Inflammatory macrophage (primary cell): Measurements from ENCODE around the gene DPF1.
"Not testable (repeated sequence)": the region's sequence is repeated elsewhere in the genome, so short reads cannot be mapped to it uniquely, and the experiment has no call there.

Experiments
- DNase-seq, 2 donors: peaks; one replicate each; pipeline ENCODE4 v3.0.0-alpha.2; 2020 to 2022
- total RNA-seq, 18 experiments: gene quantifications; one replicate each; lab custom pipeline; 2026; ENCODE audit warnings: mixed read lengths in 6 of 18, inconsistent platforms in 2 of 18; lab: John Stamatoyannopoulos, UW

DPF1 gene
- 0 to 0.21 (median 0.03) reads per million in 18 experiments for total RNA-seq

DNA sequence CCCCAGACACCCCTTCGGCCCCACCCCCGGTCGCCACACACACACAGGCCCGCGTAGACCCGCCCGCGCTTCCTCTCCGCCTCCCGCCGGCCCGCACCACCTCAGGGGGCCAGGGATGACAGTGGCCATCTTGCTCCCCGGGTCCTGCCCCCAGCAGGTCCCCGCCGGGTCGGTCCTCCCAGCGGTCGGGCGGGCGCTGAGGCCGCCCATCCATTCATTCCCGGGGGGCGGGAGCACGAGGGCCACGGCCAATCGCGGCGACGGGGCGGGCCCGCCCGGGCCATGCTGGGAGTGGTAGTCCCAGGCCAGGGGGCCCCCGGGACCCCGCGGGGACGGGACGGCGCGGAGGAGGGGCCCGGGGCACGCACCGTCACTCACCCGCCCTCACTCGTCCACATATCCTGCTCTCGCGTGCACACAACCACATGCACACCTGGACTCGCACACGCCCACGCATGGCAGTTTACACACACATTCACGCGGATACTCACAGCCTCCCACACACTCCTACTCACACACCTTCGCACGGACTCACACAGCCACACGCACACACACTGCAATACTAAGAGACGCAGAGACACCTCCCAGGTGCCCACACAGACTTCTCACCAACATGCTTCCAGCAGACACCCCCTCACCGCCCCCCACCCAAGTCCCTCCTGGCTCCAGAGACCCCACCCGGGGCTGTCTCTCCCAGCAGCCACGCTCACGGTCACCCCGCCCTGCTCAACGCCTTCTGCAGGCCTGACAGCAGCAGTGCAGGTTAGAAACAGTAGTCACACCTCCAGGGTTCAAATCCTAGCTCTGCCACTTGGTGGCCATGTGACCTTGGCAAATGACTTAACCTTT is at the start of gene DPF1:
Gene DPF1 (minus strand): TSS at position 209 of the 849 bp plus-strand sequence. CDS start 80 bp downstream, at position 129.
- DNase-seq, result peak; percentile 14 to 24

DNA sequence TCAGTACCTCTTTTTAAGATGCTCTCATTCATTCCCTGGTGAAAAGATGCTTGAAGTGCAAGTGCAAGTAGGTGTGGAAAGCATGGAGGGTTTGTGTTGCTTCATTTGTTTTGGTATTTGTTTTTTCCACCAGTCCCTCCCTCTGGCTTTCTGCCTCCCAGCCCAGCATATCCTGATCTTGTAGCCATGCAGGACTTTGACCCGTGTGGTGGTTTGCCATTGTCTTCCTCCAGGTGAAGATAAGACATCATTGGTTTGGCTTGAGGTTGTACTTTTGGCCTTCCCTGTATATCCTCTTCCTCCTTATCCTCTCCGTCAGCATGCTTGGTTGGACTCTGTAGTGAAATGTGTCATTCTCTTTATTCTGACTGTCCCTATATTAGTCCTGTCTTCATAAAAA is 49.5 kb upstream of the DPF1 start:
- DNase-seq, result no peak

DNA sequence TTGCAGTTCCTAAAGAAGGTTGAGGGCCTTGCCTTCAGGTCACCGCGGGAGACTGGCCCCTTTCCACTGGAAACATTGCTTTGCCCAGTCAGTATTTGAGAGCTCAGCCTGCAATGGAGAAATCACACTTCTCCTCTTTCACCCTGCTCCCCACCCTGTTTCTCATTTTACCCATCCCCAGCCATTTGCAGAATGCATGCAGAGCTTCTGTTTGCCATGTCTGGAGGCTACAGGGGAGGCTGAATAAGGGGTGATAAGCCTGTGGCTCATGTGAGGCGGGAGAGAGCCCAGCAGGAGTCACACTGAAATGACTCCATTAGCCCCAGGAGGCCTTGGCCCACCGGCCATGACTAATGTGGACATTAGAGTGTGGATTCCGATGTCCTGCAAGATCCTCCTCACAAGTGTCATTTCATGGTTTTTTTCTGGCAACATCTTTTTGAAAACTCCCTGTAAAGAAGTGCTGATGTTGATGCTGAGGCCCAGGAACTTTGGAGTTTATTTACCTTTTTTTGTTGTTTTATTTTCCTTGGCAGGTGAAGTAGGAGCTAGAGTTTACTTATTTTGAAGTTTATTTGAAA is 46.7 kb upstream of the DPF1 start:
- no peak for DNase-seq

DNA sequence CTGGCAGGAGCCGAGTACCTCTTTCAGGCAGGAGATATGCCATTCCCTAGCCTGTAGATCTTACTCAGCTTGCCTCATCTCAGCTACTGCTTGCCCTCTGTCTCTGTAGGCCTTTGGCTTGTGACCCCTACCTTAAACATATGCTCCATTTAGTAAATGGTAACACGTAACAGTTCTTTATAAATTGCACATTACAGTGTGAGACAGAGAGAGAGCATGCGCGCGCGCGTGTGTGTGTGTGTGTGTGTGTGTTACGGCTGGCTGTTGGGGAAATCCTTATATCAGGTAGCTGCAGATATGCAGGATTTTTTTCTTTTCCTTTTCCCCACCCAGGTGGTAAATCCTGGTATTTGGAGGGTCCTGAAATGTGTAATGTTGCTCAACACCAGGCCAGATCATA is 44.5 kb upstream of the DPF1 start:
- no peak for DNase-seq

DNA sequence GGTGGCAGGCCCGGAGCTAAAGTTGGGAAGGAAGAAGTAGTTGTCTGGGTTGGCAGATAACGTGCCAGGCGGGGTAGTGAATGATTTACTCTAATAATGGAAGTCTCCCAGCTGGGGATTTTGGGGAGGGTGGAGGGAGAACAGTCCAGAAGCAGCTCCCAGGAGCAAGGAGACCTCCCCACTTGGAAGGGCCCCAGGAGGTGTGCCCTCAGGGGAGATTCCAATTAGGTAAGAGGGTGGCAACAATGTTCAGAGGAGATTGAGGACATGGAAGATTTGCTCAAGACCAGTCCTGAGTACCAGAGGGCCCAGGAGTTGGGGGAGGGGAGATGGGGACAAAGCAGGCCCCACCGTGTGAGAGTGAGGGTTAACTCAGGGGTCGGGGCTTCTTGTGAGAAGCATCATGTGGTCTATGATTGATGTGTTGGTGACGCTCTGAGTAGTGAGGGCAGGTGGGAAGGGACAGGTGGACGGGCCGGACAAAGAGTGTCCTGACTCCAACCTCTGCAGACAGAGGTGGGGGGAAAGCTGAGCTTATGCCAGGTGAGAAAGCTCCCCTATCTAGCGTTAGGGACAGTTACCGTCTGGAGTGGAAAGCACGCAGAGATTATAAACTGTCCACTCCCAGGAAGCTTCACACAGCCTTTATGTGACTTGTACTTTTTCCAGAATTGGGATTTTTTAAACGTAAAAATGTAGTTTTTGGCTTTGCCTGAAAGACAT is 43.9 kb upstream of the DPF1 start:
- no peak for DNase-seq

DNA sequence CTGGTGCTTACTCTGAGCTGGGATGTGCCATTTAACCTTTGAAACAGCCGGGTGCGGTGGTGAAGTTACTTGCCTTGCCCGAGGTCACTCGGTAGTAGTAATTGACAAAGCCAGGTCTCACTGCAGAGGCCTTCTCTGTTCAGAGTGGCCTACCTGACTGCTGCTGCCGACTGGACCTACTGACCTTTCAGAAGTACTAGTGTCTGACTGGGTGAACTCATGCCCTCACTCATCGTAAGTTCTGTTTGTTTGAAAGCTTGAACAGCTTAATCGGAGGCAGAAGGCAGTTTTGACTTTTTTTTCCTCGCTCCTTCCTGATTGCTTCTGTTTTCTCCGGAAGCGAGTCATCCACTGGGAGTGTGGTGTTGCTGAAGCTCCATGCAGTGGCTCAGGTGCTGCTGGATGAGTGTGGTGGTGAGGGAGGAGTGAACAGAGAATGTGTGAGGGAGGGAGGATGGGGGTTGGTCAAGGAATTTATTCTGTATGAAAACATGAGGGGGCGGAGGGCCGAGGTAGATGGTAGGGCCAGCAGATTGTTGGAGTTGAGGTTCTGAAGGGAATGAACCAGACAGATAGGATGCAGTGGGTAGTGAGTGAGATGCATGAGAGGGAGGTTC is 43.1 kb upstream of the DPF1 start:
- DNase-seq, result no peak

DNA sequence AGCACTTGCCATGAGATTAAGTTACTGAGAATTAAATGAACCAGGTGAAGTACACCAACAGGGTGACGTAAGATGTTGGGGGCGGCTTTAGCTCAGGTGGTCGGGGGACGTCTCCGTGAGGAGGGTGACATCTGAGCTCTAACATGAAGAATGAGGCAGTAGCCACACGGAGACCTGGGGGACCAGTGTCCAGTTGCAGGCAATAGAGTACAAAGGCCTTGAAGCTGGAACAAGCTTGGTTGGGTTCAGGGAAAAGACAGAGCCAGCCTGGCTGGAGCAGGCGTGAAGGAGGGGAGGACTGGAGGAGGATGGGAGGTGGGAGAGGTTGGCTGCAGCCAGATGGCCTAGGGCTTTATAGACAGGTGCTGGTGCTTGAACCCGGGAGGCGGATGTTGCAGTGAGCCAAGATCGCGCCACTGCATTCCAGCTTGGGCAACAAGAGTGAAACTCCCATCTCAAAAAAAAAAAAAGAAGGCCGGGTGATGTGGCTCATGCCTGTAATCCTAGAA is 42.0 kb upstream of the DPF1 start:
- DNase-seq, result no peak

DNA sequence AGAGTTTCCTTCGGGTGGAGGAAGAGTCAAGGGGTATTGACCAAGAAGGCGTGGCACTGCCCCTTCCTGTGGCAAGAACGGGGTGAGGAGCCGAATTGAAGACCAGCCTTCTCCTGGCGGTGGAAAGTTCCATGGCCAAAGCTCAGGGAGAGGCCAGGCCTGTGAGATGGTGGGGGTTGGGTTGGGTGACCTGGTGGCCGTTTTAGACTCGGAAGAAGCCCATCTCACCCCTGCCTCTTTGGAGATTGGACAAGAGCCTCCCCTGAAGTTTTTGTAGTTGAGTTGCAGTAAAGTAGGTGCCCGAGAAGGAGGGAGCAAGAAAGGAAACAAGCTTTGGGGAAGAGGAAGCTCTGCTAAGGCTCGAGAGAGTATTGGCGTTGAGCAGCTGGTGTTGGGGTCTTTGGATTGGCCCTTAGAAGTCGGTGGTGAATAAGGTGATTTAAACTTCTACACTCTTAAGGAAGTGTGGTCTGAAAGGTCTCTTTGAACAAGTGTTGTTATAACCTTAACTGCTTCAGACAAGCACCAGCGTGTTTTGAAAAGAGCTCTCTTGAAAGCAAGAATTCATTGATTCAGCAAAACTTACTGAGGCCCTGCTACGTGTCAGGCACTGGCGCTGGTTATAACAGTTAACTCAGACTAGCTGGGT is 41.3 kb upstream of the DPF1 start:
- peak; percentile 39 to 64 for DNase-seq

DNA sequence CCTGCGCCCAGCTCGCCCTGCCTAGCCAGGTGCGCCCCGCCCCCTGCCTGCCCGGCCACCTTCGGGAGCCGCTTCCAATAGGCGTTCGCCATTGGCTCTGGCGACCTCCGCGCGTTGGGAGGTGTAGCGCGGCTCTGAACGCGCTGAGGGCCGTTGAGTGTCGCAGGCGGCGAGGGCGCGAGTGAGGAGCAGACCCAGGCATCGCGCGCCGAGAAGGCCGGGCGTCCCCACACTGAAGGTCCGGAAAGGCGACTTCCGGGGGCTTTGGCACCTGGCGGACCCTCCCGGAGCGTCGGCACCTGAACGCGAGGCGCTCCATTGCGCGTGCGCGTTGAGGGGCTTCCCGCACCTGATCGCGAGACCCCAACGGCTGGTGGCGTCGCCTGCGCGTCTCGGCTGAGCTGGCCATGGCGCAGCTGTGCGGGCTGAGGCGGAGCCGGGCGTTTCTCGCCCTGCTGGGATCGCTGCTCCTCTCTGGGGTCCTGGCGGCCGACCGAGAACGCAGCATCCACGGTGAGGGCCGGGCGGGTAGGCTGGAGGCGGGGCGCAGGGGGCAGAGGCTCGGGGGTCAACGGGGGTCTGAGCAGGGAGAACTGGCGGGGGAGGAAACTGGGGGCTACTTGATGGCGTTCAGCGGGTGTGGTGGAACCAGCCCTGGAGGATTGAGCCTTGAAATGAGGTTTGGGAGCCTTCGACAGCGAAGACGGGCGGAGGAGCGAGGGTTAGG is 40.6 kb upstream of the DPF1 start, which contains the start of gene SPINT2:
Gene SPINT2 (plus strand): TSS at position 88 of the 727 bp plus-strand sequence. CDS start 320 bp downstream, at position 408.
- peak in 1 of 2 donors; percentile 19 for DNase-seq

DNA sequence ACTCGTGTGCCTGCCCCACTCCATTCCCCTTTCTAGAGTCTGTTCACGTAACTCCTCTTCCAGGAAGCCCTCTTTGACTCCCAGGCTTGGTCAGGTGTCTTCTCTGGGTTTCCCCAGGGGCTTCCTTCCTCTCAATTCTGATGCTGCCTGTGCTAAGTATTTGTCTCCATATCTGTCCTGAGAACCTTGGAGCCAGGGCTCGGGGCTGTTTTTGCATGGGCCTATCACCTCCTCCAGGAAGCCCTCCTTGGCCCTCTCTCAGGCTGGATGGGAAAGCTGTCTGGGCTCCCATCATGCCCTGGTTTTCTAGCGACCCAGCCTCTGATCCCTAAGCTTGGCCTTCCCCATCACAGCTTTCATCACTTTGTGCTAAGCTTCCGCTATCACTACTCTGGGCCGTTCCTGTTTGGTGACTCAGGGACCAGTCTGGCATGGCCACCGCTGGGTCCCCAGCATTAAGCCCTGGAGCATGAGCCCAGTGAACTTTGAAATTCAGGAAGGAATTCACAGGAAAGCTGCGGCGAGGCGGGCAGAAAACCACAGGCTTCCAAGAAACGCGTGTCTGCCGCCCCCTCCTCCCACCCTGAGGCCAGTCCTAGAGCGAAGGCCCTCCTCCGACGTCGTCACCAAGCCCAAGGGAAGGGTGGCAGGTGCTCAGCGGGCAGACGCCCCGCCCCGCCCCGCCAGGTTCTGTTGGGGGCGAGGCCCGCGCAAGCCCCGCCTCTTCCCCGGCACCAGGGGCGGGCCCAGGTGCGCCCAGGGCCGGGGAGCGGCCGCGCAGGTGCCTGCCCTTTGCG is 39.9 kb upstream of the DPF1 start:
- DNase-seq, result peak; percentile 88 to 89

DNA sequence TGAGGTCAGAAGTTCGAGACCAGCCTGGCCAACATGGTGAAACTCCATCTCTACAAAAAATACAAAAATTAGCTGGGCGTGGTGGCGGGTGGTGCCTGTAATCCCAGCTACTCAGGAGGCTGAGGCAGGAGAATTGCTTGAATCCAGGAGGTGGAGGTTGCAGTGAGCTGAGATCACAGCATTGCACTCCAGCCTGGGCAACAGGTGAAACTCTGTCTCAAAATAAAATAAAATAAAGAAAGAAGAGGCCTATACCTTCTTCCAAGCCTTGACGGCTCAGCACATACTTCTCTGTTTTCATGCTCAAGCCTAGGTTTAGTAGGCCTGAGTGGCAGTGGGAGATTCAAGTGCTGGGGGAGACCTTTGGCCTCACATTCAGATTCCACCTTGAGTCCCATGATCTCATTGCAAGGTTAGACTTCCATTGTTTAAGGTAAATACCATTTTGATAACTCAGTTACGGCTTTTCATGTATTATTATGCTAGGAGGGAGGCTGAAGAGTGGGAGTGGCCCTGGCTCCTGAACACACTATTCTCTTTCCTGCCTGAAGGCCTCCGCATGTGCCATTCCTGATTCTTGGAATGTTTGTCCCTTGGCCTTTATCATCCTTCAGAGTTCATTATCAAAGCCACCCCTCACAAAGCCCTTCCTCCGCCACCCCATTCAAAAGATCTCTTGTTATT is 38.7 kb upstream of the DPF1 start:
- DNase-seq, result no peak

DNA sequence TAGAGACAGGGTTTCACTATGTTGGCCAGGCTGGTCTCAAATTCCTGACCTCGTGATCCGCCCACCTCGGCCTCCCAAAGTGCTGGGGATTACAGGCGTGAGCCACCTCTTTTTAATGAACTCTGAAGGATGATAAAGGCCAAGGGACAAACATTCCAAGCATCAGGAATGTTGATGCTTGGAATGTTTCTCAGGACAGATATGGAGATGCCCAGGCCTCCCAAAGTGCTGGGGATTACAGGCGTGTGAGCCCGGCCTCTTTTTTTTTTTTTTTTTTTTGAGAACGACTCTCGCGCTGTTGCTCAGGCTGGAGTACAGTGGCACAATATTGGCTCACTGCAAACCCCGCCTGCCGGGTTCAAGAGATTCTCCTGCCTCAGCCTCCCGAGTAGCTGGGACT is 37.9 kb upstream of the DPF1 start:
- DNase-seq, result not testable (repeated sequence)

DNA sequence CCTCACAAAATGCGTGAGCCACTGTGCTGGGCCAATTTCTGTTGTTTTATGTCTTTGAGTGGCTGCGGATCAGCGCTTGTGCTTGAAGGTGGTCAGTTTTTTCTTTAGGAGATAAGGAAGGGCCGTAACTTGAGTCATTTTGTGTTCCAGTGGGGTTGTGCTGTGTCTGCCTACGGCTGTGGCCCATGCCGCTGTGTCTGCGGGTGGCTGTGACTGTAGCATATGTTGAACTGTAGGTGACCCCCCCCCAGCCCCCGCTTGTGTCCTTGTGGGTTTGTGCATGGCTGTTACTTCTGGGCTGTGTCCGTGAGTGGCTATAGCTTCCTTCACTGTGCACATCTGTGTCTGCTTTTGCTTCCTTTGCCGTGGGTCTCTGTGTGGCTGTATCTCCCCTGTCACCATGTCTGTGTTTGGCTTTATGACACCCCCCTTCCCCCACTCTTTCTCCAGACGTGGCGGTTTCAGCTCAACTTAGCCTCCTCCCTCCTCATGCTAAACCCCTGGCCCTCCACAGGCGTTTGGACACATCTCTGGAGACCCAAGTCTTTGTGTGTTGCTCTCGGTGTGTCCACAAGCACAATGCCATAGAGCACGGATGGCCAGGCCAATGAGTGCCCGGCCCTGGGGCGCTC is 31.5 kb upstream of the DPF1 start:
- peak in 1 of 2 donors; percentile 19 for DNase-seq

DNA sequence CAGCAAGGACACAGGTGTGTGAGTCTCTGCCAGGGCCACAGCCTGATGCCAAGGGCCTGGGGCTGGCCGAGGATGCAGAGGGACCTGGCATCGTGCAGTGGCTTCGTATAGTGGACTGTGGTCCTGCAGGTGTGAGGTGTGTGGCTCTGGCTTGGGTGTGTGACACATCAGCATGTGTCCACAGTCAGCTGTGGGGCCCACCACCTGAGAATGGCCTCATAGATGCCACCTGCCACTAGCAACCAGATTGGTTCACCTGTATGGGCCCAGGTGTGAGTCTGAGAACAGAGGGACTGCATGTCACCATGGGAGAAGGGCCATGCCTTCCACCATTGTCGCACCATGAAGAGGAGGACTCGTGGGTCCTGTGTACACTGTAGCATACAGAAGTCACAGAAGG is 29.8 kb upstream of the DPF1 start:
- DNase-seq, result no peak

DNA sequence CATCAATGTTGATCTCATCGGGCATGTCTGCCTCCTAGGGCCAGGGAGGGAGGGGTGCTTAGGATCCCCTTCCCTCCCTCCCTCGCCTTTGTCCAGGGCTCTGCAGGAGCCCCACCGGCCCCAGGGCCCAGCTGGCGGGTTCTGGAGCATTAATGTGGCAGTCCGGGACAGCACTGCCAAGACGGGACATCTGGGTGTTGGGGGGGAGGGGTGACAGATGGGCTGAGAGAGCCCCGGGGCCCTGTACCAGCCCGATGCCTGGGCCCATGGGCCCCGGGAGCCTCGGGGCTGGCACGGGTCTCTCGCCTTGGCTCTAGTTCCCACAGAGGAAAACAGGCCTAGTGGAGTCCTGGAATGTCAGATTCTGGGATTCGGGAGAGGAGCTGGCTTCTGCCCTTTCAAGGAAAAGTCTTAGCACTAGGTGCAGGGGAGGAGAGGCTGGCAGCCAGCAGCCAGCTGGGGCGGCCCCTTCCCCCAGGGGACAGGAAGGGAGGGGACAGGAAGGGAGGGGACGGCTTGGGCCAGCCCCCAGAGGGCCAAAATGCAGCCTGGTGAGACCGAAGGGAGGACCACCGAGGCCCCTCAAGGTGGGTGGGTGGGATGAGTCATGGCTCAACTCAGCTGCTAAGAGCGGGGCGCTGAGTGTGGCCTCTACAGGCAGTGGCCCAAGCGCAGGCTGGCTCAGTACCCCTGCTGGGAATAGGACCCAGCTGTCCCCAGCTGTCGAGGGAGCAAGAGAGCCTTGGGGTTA is 29.1 kb upstream of the DPF1 start:
- no peak for DNase-seq

DNA sequence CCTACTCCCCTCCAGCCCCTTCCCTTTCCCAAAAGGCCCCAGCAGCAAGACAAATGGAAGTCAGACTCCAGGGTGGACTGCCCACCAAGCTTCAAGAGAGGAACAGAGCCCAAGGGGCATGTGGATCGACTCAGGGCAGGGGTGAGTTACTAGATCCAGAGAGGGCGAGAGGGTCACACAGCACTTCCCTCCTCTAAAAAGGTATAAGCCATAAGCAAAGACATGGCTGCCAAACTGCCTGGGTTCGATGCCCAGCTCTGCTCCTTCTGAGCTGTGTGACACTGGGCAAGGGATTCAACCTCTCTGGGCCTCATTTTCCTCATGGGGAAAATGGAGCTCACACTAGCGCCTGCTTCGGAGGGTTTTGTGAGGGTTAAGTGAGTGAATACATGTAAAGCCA is 28.4 kb upstream of the DPF1 start:
- DNase-seq, result no peak

DNA sequence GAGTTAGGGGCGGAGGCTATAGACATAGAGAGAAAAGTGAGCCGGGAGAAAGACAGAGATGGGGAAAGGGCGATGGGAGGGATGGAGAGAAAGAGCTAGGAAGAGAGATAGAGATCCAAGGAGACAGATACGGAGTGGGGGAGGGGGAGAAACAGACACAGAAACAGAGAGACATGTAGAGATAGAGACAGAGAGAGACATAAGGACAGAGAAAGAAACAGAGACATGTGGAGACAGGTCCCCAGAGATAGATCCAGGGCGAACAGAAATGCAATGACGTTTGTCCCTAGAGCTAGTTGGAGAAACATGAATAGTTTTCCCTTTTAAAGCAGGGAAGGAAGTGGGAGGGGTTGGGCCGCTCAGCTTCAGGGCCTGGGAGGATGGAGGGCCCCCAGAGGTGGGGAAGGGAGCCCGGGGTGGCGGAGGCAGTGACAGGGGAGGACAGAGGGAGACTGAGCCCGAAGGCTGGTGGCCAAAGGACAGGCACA is 27.6 kb upstream of the DPF1 start:
- no peak for DNase-seq

DNA sequence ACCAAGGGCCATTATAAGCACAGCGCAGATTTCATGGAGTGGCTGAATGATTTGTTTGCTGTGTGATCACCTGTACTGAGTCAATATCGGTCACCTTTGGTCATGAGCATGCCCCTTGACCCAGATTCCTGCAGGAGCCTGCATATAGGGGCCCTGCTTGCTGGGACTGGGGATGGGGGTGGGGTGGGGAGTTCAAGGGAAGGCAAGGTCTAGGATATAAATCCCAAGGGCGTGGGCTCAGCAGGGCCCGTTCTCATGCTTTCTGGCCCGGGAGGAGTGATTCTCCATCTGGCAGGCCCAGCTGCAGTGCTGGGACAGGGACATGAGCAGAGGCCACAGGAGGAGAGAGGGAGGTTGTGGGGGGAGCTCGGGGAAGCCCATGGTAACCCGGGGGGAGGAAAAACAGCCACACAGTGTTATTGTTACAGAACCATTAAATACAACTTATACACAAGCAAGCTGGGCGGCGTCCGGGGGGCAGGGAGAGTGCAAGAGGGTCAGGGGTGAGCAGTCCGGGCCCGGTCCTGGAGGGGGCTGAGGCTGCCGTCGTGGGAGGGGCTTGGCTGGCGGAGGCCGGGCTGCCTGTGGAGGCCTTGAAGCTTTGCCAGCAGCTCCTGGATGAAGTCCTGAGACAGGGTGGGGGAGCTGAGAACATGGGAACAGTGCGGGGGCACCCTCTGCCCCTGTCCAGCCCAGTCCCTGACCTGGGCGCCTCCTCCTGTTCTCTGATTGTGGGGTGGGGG is 27.0 kb upstream of the DPF1 start:
- DNase-seq, result no peak
